HepG2 (cell line): ENCODE data around the gene CNTFR. TPM values are rescaled to one million over a fixed set of nuclear protein-coding genes. Genes with fewer than 3 reads are reported as not detected.
A peak's percentile ranks its signal among the peaks of the same experiment; 100 is the strongest.

ENCODE experiments used
- GATA4 ChIP-seq: sonication (generic); IDR thresholded peaks from 2 replicates; pipeline ENCODE4 v1.6.1; 2016; ENCODE audit warnings: antibody characterized with exemption, low read depth, borderline replicate concordance
- HOMEZ ChIP-seq: IDR thresholded peaks from 2 replicates; pipeline ENCODE4 v1.6.1; 2016; ENCODE audit warnings: low read depth
- ISL2 ChIP-seq: sonication (generic); formaldehyde crosslinking; IDR thresholded peaks from 2 replicates; pipeline ENCODE4 v1.5.0; 2020; ENCODE audit warnings: missing genetic modification reagents
- MIER2 ChIP-seq: IDR thresholded peaks from 2 replicates; pipeline ENCODE4 v1.6.1; 2016; ENCODE audit warnings: missing biosample characterization, missing genetic modification reagents
- MXD1 ChIP-seq: sonication (generic); formaldehyde crosslinking; IDR thresholded peaks from 2 replicates; pipeline ENCODE4 v1.4.0; 2020; ENCODE audit warnings: mild to moderate bottlenecking, missing genetic modification reagents
- SMARCE1 ChIP-seq: fragments of 450-650 bp; IDR thresholded peaks from 2 replicates; pipeline ENCODE4 v1.6.1; 2017; ENCODE audit warnings: borderline replicate concordance
- TARDBP ChIP-seq: sonication (generic); formaldehyde crosslinking; IDR thresholded peaks from 2 replicates; pipeline ENCODE4 v1.8.0; 2022; ENCODE audit warnings: mild to moderate bottlenecking, missing genetic modification reagents
- ZBTB7B ChIP-seq: sonication (generic); formaldehyde crosslinking; IDR thresholded peaks from 2 replicates; pipeline ENCODE4 v1.4.0; 2020; ENCODE audit warnings: missing genetic modification reagents
- ZFY ChIP-seq: sonication (generic); formaldehyde crosslinking; IDR thresholded peaks from 2 replicates; pipeline ENCODE4 v1.4.0; 2020; ENCODE audit warnings: missing genetic modification reagents
- ZNF414 ChIP-seq: sonication (generic); formaldehyde crosslinking; IDR thresholded peaks from 2 replicates; pipeline ENCODE4 v1.5.0; 2020; ENCODE audit warnings: missing genetic modification reagents
- ZNF574 ChIP-seq: sonication (generic); formaldehyde crosslinking; IDR thresholded peaks from 2 replicates; pipeline ENCODE4 v1.4.0; 2020; ENCODE audit warnings: missing genetic modification reagents
- ZNF850 ChIP-seq: sonication (generic); formaldehyde crosslinking; conservative IDR thresholded peaks from 2 replicates; pipeline ENCODE4 v1.9.0; 2021; ENCODE audit warnings: mild to moderate bottlenecking, missing genetic modification reagents
- polyA plus RNA-seq, 8 experiments: library from polyadenylated mRNA; depleted of rRNA in 3 of 8; stranded (reverse) in 7 of 8; unstranded in 1 of 8; fragments of >200 nt; fragmentation: Illumina TruSeq in 4 of 8; extraction: Trizol in 4 of 8; gene quantifications; 2 replicates each; pipeline versions ENCODE4 v1.2.1 to v1.2.3, GENCODE V29; 2011 to 2016; ENCODE audit warnings: low read depth in 4 of 8, missing spikeins in 1 of 8, mixed read lengths in 1 of 8; ENCODE audit not compliant: insufficient read depth in 1 of 8
- total RNA-seq, 5 experiments: library from RNA; depleted of rRNA; stranded (reverse); fragments of >200 nt; fragmentation: Illumina TruSeq; extraction: Trizol; gene quantifications; 2 replicates each; pipeline ENCODE4 v1.2.3, GENCODE V29; 2016; ENCODE audit warnings: low read depth in 1 of 5
- TF ChIP-seq, protein P1 (sequence below): sonication (generic); formaldehyde crosslinking; IDR thresholded peaks from 2 replicates; pipeline ENCODE4 v1.9.0; 2021; ENCODE audit warnings: missing genetic modification reagents, mild to moderate bottlenecking, borderline replicate concordance
- TF ChIP-seq, protein P2 (sequence below): sonication (generic); formaldehyde crosslinking; IDR thresholded peaks from 2 replicates; pipeline ENCODE4 v1.5.1; 2020; ENCODE audit warnings: mild to moderate bottlenecking, moderate library complexity, missing genetic modification reagents
- TF ChIP-seq, protein P3 (sequence below): sonication (generic); formaldehyde crosslinking; IDR thresholded peaks from 2 replicates; pipeline ENCODE4 v1.5.1; 2020; ENCODE audit warnings: missing genetic modification reagents, mild to moderate bottlenecking, borderline replicate concordance
- TF ChIP-seq, protein P4 (sequence below): sonication (generic); formaldehyde crosslinking; IDR thresholded peaks from 2 replicates; pipeline ENCODE4 v1.8.1; 2023; ENCODE audit warnings: missing genetic modification reagents, inconsistent platforms, borderline replicate concordance

The CNTFR gene
- total and polyA plus RNA-seq, 2 of the 13 experiments (the other 11 are each of a cell fraction or from before 2014, with no cell fraction given) = not detected

DNA sequence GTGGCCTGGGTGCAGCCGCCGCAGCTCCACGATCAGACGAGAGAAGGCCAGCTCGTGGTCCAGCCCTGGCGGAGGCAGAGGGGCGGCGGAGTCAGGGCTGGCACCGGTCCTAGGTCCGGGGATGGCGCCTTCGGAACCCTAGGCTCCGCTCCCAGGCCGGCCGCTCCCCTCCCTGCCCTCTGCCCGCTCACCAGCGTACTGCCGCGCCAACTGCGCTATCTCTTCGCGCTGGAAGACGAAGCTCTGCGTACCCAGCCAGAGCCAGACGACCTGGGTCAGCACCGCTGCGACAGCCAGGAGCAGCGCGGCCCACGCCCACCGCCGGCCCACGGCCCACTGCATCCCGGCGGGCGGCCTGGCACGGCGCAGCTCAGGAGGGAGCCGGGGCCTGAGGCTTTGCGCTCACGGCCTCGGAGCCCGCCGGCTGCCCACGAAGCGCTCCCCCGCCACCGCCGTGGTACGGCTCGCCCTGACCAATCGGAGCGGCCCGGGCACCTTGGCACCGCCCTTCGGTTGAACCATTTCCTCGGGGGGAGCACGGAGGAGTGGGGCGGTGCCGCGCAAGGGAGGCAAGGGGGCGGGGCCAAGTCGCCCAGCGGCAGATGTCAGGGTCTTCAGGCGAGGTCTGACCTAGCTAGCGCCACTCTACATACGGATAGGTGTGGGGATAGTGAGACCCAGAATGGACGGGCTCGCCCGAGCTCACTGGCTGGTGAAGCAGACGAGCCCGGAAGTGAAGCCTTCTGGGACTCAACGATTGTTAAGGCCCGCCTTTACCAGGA is 48.0 kb upstream of the CNTFR start, which contains the start of gene SIGMAR1 (continued):
- TF ChIP-seq ZNF414 (CRISPR knock-in tag) (peak; percentile 72; the same call in 1 of the 2 replicates), SMARCE1 (no peak), MXD1 (0 out of 2 replicates have a peak, but pooled peaks have one; percentile 18), ISL2 (CRISPR knock-in tag) (0 out of 2 replicates have a peak, but pooled peaks have one; percentile 8), GATA4 (no peak; the same call in 1 of the 2 replicates), ZNF574 (CRISPR knock-in tag) (peak; percentile 75), ZFY (CRISPR knock-in tag) (peak; percentile 98), HOMEZ (peak; percentile 62; the same call in 1 of the 2 replicates), ZNF850 (no peak), TARDBP (CRISPR knock-in tag) (peak; percentile 53; the same call in 1 of the 2 replicates), MIER2 (CRISPR knock-in tag) (no peak), ZBTB7B (CRISPR knock-in tag) (no peak)
- TF ChIP-seq, protein P1, sequence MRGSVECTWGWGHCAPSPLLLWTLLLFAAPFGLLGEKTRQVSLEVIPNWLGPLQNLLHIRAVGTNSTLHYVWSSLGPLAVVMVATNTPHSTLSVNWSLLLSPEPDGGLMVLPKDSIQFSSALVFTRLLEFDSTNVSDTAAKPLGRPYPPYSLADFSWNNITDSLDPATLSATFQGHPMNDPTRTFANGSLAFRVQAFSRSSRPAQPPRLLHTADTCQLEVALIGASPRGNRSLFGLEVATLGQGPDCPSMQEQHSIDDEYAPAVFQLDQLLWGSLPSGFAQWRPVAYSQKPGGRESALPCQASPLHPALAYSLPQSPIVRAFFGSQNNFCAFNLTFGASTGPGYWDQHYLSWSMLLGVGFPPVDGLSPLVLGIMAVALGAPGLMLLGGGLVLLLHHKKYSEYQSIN = no peak
- TF ChIP-seq, protein P2, sequence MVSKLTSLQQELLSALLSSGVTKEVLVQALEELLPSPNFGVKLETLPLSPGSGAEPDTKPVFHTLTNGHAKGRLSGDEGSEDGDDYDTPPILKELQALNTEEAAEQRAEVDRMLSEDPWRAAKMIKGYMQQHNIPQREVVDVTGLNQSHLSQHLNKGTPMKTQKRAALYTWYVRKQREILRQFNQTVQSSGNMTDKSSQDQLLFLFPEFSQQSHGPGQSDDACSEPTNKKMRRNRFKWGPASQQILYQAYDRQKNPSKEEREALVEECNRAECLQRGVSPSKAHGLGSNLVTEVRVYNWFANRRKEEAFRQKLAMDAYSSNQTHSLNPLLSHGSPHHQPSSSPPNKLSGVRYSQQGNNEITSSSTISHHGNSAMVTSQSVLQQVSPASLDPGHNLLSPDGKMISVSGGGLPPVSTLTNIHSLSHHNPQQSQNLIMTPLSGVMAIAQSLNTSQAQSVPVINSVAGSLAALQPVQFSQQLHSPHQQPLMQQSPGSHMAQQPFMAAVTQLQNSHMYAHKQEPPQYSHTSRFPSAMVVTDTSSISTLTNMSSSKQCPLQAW (CRISPR knock-in tag) = peak; percentile 54; the same call in 1 of the 2 replicates
- TF ChIP-seq, protein P3, sequence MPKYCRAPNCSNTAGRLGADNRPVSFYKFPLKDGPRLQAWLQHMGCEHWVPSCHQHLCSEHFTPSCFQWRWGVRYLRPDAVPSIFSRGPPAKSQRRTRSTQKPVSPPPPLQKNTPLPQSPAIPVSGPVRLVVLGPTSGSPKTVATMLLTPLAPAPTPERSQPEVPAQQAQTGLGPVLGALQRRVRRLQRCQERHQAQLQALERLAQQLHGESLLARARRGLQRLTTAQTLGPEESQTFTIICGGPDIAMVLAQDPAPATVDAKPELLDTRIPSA (CRISPR knock-in tag) = peak; percentile 91; the same call in 1 of the 2 replicates
- TF ChIP-seq, protein P4, sequence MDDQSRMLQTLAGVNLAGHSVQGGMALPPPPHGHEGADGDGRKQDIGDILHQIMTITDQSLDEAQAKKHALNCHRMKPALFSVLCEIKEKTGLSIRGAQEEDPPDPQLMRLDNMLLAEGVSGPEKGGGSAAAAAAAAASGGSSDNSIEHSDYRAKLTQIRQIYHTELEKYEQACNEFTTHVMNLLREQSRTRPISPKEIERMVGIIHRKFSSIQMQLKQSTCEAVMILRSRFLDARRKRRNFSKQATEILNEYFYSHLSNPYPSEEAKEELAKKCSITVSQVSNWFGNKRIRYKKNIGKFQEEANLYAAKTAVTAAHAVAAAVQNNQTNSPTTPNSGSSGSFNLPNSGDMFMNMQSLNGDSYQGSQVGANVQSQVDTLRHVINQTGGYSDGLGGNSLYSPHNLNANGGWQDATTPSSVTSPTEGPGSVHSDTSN = no peak
